HL-60/S4 treated with retinoic acid at 250 ng/mL for 4 days and 3 days (cell line): ENCODE data around the gene ROBO1.

Experiments used
- in situ Hi-C: fragments of 300-500 bp; cut with MboI; formaldehyde crosslinking; loops from 2 replicates; pipeline ENCODE4 v1.7.0; 2022; ENCODE audit warnings: low sequenced_read_pairs

Gene ROBO1

GRCh38 chr3:79478620-79479019 is 289.2 kb downstream of the ROBO1 start:
- in situ Hi-C loops, result no loop called here

GRCh38 chr3:79477242-79477641 is 290.6 kb downstream of the ROBO1 start:
- in situ Hi-C loops, result no loop called here

- in situ Hi-C loops, result no loop called here
These were observed 293.8 kb downstream of the ROBO1 start for GRCh38 chr3:79473993-79474392.

GRCh38 chr3:79467721-79468120 is 300.1 kb downstream of the ROBO1 start:
- in situ Hi-C loops, result no loop called here

GRCh38 chr3:79461129-79461792 is 306.5 kb downstream of the ROBO1 start:
- in situ Hi-C loops, result no loop called here

GRCh38 chr3:79453600-79453999 is 314.2 kb downstream of the ROBO1 start:
- in situ Hi-C loops, result no loop called here

- in situ Hi-C loops, result no loop called here
These were observed 331.4 kb downstream of the ROBO1 start for GRCh38 chr3:79436387-79436786.

GRCh38 chr3:79427081-79427480 is 340.7 kb downstream of the ROBO1 start:
- in situ Hi-C loops, result no loop called here

GRCh38 chr3:79424811-79425210 is 343.0 kb downstream of the ROBO1 start:
- in situ Hi-C loops, result no loop called here

GRCh38 chr3:79423417-79423816 is 344.4 kb downstream of the ROBO1 start:
- in situ Hi-C loops, result no loop called here

GRCh38 chr3:79421273-79421672 is 346.5 kb downstream of the ROBO1 start:
- in situ Hi-C loops, result no loop called here

- in situ Hi-C loops, result no loop called here
These were observed 348.8 kb downstream of the ROBO1 start for GRCh38 chr3:79418855-79419621.

GRCh38 chr3:79415356-79415755 is 352.4 kb downstream of the ROBO1 start:
- in situ Hi-C loops, result no loop called here

GRCh38 chr3:79414806-79415205 is 353.0 kb downstream of the ROBO1 start:
- in situ Hi-C loops, result no loop called here

- in situ Hi-C loops, result no loop called here
These were observed 353.8 kb downstream of the ROBO1 start for GRCh38 chr3:79414035-79414434.

GRCh38 chr3:79412537-79412936 is 355.3 kb downstream of the ROBO1 start:
- in situ Hi-C loops, result no loop called here

GRCh38 chr3:79410617-79411016 is 357.2 kb downstream of the ROBO1 start:
- in situ Hi-C loops, result no loop called here

GRCh38 chr3:79410136-79410535 is 357.7 kb downstream of the ROBO1 start:
- in situ Hi-C loops, result no loop called here

GRCh38 chr3:79406175-79406574 is 361.6 kb downstream of the ROBO1 start:
- in situ Hi-C loops, result no loop called here

GRCh38 chr3:79405183-79405582 is 362.6 kb downstream of the ROBO1 start:
- in situ Hi-C loops, result no loop called here

GRCh38 chr3:79396595-79396994 is 371.2 kb downstream of the ROBO1 start:
- in situ Hi-C loops, result no loop called here

- in situ Hi-C loops, result no loop called here
These were observed 375.3 kb downstream of the ROBO1 start for GRCh38 chr3:79392479-79392878.

GRCh38 chr3:79390352-79390751 is 377.4 kb downstream of the ROBO1 start:
- in situ Hi-C loops, result no loop called here
